SJSA1 (cell line): Measurements from ENCODE around the gene CALR3. TPM values are rescaled to one million over a fixed set of nuclear protein-coding genes. Genes with fewer than 3 reads are reported as not detected.

ENCODE experiments used
- DNase-seq, 2 experiments: peaks; one replicate each; pipeline ENCODE4 v3.0.0-alpha.2; 2015 to 2020; ENCODE audit warnings: low spot score in 2 of 2, low read depth in 1 of 2
- H3K27ac ChIP-seq: fragments of 250-450 bp; sonication (Bioruptor Pico); 2 replicates; pipeline ENCODE4 v1.5.1; 2020; ENCODE audit warnings: mild to moderate bottlenecking, moderate library complexity
- H3K27me3 ChIP-seq: fragments of 250-450 bp; sonication (Bioruptor Pico); replicated peaks from 2 replicates; pipeline ENCODE4 v1.5.1; 2020; ENCODE audit warnings: mild to moderate bottlenecking, moderate library complexity
- H3K36me3 ChIP-seq: fragments of 250-450 bp; sonication (Bioruptor Pico); 2 replicates; pipeline ENCODE4 v1.5.1; 2020; ENCODE audit warnings: mild to moderate bottlenecking
- H3K4me1 ChIP-seq: fragments of 250-450 bp; sonication (Bioruptor Pico); replicated peaks from 2 replicates; pipeline ENCODE4 v1.6.1; 2021; ENCODE audit warnings: mild to moderate bottlenecking
- H3K4me3 ChIP-seq: fragments of 250-450 bp; sonication (Bioruptor Pico); 2 replicates; pipeline ENCODE4 v1.5.1; 2020; ENCODE audit warnings: mild to moderate bottlenecking
- H3K9me3 ChIP-seq: fragments of 250-450 bp; sonication (Bioruptor Pico); replicated peaks from 2 replicates; pipeline ENCODE4 v1.5.1; 2020; ENCODE audit warnings: mild to moderate bottlenecking
- total RNA-seq: library from RNA; depleted of rRNA; stranded (reverse); fragments of >200 nt; shearing (Covaris generic); gene quantifications from 2 replicates; pipeline ENCODE4 v1.2.3, GENCODE V29; 2014; rRNA removed

The CALR3 gene
- total RNA-seq, 1 experiment from 2014 or later, result not detected

DNA sequence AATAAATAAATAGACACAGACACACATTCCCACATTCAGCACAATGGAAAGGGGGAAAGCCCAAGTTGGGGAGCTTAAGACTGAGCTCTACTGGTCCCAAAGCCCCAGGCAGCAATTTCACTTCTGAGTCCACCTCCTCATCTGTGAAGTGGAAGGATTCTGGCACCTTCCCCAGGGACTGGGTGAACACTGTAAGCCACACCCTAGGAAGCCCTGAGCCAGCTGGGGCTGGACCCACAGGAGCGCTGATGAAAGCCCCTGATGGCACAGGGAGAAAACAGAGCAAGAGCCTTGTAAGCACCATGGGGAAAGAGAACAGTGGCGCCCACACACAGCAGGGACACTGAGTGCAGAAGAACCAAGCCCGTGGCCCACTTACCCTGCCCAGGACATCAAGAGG, 62.0 kb downstream of the CALR3 start:
- no peak for DNase-seq
- Histone ChIP-seq H3K9me3 (no peaks in the 10 kb centered on the region), H3K27ac (no peak overlapping the region), H3K4me1 (peaks cover 35% of the 10 kb centered on the region), H3K36me3 (peaks cover 49% of the 10 kb centered on the region), H3K27me3 (no peaks in the 10 kb centered on the region), H3K4me3 (no peak overlapping the region)

DNA sequence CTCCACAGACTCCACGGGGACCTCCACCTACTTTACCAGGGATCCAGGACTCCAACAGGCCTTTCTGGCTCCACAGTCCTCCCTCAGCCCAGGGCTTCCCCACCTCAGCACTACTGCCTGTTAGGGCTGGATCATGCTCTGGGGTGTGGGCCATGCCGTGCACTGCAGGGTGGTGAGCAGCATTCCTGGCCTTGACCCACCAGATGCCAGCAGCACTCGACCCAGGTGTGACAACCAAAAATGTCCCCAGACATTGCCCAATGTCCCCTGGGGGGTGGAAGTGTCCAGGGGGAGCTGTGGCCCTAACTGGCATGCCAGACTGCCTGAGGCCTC, 66.2 kb downstream of the CALR3 start:
- Histone ChIP-seq H3K4me3 (no peak overlapping the region), H3K4me1 (peaks cover 6% of the 10 kb centered on the region), H3K27ac (no peak overlapping the region), H3K9me3 (no peaks in the 10 kb centered on the region), H3K27me3 (no peaks in the 10 kb centered on the region), H3K36me3 (peaks cover 61% of the 10 kb centered on the region)
- DNase-seq, result no peak

DNA sequence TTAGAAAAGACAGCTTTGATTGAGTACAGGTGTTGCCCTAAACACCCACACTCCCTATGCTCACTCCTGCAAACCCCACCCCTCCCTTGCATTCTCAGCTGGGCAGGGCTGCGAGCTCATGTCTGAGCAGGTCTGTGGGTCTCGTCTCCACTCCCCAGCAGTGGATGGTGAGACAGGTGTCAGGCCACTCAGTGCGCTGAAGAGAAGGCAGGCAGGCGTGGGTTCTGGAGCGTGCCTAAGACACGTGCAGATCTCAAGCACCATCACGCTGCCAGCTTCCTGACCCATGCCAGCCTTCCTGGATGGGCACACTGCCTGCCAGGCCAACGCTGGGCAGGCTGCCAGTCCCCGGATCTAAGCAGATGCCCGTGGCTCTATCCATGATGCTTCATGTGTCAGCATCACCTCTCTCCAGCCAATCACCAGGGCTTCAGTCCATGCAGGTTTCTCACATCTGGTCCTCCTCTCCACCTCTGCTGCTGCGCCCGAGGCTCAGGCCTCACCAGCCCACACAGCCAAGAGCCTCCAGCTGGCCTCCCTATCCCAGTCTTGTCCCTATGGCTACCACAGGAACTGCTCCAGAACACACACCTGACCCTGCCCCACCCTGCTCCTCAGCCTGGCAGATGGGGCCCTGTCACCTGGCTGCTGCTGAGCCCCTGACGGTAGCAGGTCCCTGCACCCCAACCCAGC, 66.8 kb downstream of the CALR3 start:
- Histone ChIP-seq H3K9me3 (no peaks in the 10 kb centered on the region), H3K27me3 (no peaks in the 10 kb centered on the region), H3K4me1 (peaks cover 1% of the 10 kb centered on the region; the same call in 1 of the 2 replicates), H3K4me3 (no peak overlapping the region), H3K27ac (no peak overlapping the region), H3K36me3 (peaks cover 63% of the 10 kb centered on the region)
- DNase-seq, result no peak

Other genes with a start within 250 kb of the CALR3 start
- 12.6 and 15.2 TPM in 2 replicates for gene KLF2, start 171.3 kb downstream of the CALR3 start, total RNA-seq
- 6.8 and 8.2 TPM in 2 replicates for gene EPS15L1, start 24.2 kb downstream of the CALR3 start, total RNA-seq
- 1.2 and 3.0 TPM in 2 replicates for gene C19orf44, start 227 bp upstream of the CALR3 start, total RNA-seq
- 3.8 and 4.3 TPM in 2 replicates for gene CHERP, start 46.3 kb upstream of the CALR3 start, total RNA-seq
- gene SLC35E1, start 76.2 kb upstream of the CALR3 start, total RNA-seq, result 13.1 and 24.7 TPM in 2 replicates
- gene MED26, start 132.0 kb upstream of the CALR3 start, total RNA-seq, result 9.6 and 9.8 TPM in 2 replicates
- 101 and 150 TPM in 2 replicates for gene SMIM7, start 164.0 kb upstream of the CALR3 start, total RNA-seq
- gene TMEM38A, start 165.0 kb upstream of the CALR3 start, total RNA-seq, result 0.13 and 0.97 TPM in 2 replicates
- not detected in 2 replicates for gene NWD1, start 223.7 kb upstream of the CALR3 start, total RNA-seq